ENCODE measurements around the gene CEP162.
A peak's percentile ranks its signal among the peaks of the same experiment; 100 is the strongest.
"Not testable (repeated sequence)": the region's sequence is repeated elsewhere in the genome, so short reads cannot be mapped to it uniquely, and the experiment has no call there.

CEP162 gene

DNA sequence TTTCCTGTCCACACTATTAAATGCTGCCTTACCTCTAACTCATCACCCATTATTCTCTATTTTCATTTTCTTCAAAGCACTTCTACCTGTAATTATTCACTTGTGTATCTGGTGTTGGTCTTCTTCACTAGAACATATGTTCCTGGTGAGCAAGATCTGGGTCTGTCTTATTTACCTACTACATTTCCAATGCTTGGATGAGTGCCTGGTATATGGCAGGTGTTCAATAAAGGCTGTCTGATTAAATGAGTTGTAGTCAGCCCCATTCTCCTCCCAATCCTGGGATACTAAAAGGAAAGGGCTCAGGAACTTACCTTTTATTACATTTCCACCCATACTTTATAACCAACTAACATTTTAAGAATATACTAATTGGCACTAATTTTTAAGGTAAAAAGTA lies 61.0 kb downstream of the CEP162 start:
- no peak for DNase-seq (ENCODE audit: low read depth, low spot score)
- no peak overlapping the region for H3K27ac ChIP-seq

DNA sequence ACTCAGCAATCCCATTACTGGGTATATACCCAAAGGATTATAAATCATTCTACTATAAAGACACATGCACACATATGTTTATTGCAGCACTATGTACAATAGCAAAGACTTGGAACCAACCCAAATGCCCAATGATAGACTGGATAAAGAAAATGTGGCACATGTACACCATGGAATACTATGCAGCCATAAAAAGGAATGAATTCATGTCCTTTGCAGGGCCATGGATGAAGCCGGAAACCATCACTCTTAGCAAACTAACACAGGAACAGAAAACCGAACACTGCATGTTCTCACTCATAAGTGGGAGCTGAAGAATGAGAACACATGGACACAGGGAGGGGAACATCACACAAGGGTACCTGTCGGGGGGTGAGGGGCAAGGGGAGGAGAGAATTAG lies 63.1 kb downstream of the CEP162 start:
- not testable (repeated sequence) for H3K27ac ChIP-seq; DNase-seq (ENCODE audit: low read depth, low spot score)

DNA sequence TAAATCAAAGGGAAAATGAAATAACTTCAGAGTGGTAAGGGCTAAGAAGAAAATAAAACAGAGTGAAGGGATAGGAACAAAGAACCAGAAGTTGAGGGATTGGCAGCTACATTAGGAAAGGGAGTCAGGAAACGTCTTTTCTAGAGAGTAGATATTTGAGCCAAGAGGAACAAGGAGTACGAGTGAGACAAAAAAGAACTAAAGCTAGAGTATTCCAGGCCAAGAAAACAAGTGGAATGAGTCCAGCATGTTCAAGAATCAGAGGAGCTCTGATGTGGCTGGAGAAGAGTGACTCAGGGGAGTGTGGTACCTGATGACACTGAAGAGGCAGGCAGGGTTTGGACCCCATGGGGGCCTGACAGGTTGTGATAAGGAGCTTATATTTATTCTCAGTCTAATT lies 66.3 kb downstream of the CEP162 start:
- no peak overlapping the region for H3K27ac ChIP-seq

DNA sequence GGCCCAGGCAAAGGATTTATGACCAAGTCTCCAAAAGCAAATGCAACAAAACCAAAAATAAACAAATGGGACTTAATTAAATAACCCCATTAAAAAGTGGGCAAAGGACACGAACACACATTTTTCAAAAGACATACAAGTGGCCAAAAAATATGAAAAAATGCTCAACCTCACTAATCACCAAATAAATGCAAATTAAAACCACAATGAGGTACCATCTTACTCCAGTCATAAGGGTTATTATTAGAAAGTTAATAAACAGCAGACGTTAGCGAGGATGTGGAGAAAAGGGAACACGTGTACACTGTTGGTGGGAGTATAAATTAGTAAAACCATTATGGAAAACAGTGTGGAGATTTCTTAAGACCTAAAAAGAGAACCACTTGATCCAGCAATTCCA lies 71.1 kb downstream of the CEP162 start:
- DNase-seq (ENCODE audit: low read depth, low spot score) = no peak
- no peak overlapping the region for H3K27ac ChIP-seq

More for the DNA sequence above, 66.3 kb downstream of the CEP162 start:
- no peak for DNase-seq (ENCODE audit: low read depth, low spot score)

DNA sequence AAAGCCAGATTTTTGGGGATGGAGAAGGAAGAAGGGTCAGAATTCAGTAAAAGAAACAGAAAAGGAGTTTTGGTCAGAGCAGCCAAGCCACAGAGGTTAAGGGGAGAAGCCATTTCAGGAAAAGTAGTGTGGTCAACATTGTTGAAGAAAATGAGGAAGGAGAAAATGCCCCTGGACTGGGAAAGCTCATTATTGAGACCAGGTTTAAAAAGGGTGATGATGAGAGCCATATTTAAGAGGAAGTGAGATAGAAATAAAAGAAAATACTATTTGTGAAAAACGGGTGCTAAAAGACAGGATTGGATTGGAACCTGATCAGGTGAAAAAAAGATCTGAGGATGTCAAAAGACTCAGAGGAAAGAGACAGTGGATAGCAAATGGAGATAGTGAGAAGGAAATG lies 75.8 kb downstream of the CEP162 start:
- DNase-seq (ENCODE audit: low read depth, low spot score) = no peak
- H3K27ac ChIP-seq = no peak overlapping the region

DNA sequence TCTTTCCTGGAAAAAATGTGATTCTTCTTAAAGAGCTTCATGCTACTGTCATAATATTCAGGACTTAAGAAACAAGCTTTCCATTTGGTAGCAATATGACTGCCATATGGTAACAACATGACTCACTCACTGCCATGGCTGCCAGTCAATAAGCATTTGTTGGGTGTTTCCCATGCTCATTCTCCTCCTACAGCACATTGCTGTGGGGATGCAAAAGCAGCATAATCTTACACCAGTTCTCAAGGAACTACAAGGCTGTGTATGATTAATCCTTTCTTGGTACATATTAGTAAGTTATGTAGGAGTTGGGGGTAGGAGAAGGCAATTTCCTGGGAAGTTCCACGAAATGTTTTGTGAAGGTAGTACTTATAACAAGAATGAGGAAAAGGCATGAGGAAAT lies 76.7 kb downstream of the CEP162 start:
- H3K27ac ChIP-seq = no peak overlapping the region
- peak; percentile 34 for DNase-seq (ENCODE audit: low read depth, low spot score)

DNA sequence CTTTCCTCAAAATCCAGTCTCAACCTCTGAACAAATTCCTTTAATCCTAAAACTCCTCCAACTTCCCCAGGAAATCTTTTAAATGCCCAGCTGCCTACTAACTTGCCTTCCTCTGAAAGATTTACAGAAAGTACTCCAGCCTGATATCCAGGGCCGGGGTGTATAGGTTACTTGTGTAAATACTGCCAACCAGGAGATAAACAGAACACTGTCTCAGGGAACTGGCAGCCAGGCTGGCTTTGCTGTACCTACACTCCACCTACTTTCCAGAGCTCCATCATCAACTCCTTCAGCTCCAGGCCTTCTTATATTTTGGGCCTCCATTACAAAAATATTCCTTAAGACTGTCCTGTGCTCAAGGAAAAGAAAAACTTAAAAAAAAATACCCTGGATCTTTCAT lies 85.9 kb downstream of the CEP162 start:
- no peak for DNase-seq (ENCODE audit: low read depth, low spot score)
- no peak overlapping the region for H3K27ac ChIP-seq

DNA sequence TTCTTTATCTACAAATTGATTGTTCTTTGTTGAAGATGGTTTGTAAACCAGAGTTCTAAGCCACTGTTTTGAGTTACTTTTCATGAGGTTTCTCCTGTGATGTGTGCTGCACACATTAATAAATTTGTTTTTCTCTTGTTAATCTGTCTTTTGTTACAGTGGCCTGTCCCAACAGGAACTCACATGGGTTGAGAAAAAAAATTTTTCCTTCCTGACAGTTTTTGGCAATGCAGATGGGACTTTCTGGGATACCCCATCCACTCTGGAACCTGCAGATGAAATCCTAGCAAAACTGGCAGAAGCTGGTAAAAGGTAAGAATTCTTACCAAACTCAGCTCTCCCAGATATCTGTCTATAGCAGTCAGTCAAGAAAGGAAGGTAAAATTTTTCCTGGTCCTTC lies 88.1 kb downstream of the CEP162 start:
- no peak for DNase-seq (ENCODE audit: low read depth, low spot score)
- H3K27ac ChIP-seq = no peak overlapping the region

DNA sequence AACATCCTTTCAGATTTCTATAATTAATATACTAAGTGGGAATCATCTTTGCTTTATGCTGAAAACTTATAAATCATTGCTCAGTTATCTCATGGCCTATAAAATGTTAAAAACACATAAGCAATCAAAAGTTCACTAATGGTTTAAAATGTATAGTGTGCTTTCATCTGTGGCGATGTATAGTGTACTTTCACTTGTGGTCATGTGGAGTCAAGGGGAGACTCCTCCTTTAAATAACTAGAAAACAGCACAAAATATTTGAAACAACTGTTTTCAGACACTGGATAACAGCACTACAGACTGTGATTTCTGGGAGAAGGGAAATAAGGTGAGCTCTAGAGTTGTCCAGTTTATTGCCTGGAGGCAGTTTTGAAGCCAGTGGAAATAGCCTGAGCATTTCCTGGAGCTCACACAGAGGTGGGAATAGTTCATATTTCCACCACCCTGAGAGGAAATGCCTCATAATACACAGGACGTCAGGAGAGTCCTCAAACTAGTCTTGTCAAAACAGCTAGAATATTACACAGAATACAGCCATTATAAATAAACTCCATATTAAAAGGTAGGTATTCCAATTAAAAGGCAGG lies 89.4 kb downstream of the CEP162 start:
- H3K27ac ChIP-seq = no peak overlapping the region
- no peak for DNase-seq (ENCODE audit: low read depth, low spot score)

DNA sequence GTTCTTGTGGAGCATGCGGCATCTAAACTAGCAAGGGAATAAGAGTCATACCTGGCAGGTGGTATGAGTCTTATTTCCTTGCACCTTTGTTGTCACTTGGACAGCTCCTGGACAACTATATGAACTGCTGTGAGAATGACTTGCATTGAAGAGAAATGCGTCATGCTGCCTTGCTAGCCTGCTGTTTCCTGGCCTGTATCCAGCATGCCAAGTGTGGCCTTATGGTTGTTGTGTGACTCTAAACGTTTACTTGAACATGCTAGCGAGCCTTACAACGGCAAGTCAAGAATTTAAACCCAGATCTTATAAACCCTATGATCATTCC lies 90.4 kb downstream of the CEP162 start:
- H3K27ac ChIP-seq = no peak overlapping the region
- no peak for DNase-seq (ENCODE audit: low read depth, low spot score)

DNA sequence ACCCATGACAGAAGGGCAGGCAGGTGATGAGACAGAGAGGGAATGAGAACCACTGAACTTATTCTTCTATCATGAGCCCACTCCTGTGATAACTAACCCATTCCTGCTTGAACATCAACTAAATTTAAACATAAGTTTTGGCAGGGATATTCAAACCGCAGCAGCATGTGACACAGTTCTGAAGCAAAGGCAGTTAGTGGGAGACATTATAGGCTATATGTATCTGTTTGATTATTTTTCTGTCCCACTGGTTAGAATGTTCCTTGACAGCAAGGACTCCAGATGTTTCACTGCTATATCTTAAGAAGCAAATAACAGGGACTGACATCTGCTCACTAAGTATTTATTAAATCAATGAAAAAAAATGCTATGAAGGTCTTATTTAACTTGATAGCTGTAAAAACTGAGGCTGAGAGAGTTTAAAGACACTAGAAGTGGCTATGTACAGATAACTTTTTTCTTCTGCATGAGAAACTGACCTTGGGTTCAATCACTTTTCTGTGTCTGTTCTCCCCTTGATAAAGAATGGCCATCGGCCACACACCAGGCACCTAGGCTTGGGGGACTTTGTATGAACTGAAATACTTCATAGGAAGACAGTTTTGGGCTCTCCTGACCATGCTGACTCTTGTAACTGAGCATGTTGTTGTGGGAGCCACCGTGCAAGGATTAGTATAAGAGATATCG lies 90.9 kb downstream of the CEP162 start:
- no peak for DNase-seq (ENCODE audit: low read depth, low spot score)

DNA sequence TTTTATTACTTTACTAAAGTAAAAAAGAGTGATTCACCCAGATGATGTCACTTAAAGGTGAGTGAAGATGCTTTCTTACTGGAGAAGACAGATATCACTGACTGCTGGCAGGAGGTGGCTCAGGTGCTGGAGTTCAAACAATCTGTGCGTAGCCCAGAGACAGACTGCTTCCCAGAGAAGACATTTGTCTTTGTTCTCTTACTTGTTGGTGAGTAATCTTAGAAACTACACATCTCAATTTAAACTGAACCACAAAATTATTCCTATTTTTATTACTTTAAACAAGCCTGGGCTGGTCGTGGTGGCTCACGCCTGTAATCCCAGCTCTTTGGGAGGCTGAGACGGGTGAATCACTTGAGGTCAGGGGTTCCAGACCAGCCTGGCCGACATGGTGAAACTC lies 92.2 kb downstream of the CEP162 start:
- DNase-seq (ENCODE audit: low read depth, low spot score) = peak; percentile 52
- H3K27ac ChIP-seq = peak overlapping the region; percentile 25

More for the DNA sequence above, 90.9 kb downstream of the CEP162 start:
- H3K27ac ChIP-seq = no peak overlapping the region

DNA sequence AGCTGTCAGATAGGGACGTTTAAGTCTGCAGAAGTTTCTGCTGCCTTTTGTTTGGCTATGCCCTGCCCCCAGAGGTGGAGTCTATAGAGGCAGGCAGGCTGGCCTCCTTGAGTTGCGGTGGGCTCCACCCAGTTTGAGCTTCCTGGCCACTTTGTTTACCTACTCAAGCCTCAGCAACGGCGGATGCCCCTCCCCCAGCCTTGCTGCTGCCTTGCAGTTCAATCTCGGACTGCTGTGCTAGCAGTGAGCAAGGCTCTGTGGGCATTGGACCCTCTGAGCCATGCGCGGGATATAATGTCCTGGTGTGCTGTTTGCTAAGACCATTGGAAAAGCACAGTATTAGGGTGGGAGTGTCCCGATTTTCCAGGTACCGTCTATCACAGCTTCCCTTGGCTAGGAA lies 94.1 kb downstream of the CEP162 start:
- DNase-seq (ENCODE audit: low read depth, low spot score) = not testable (repeated sequence)

DNA sequence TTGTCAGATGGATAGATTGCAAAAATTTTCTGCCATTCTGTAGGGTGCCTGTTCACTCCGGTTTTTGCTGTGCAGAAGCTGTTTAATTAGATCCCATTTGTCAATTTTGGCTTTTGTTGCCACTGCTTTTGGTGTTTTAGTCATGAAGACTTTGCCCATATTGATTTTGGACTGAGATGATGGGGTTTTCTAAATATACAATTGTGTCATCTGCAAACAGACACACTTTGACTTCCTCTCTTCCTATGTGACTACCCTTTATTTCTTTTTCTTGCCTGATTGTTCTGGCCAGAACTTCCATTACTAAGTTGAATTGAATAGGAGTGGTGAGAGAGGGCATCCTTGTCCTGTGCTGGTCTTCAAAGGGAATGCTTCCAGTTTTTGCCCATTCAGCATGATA lies 97.9 kb downstream of the CEP162 start:
- not testable (repeated sequence) for H3K27ac ChIP-seq; DNase-seq (ENCODE audit: low read depth, low spot score)

More for the DNA sequence above, 94.1 kb downstream of the CEP162 start:
- H3K27ac ChIP-seq = not testable (repeated sequence)

DNA sequence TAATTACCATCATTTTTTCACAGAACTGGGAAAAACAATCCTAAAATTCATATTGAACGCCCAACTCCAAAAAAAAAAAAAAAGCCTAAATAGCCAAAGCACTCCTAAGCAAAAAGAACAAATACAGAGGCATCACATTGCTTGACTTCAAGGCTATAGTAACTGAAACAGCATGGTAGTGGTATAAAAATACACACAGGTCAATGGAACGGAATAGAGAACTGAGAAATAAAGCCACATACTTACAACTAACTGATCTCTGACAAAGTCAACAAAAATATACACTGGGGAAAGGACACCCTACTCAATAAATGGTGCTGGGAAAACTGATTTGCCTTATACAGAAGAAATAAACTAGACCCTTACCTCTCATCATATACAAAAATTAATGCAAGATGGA lies 104.3 kb downstream of the CEP162 start:
- DNase-seq (ENCODE audit: low read depth, low spot score) = no peak
- H3K27ac ChIP-seq = no peak overlapping the region

DNA sequence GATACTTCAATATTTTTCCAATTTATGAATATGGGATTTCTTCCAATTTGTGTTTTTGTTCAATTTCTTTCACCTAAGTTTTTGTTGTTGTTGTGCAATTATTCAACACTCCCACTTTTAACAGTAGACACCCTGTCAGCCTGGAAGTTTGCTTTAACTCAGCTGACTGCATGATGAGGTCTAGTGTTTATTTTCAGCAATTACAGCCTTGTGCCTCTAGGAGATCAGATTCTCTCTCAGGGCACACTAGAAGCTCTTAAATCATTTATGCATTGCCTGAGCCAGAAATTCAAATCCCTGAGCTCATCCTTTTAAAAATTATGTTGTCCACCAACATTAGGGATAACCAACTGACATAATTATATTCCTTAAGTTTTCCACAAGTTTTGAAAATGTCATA lies 108.2 kb downstream of the CEP162 start:
- H3K27ac ChIP-seq = no peak overlapping the region
- DNase-seq (ENCODE audit: low read depth, low spot score) = no peak

DNA sequence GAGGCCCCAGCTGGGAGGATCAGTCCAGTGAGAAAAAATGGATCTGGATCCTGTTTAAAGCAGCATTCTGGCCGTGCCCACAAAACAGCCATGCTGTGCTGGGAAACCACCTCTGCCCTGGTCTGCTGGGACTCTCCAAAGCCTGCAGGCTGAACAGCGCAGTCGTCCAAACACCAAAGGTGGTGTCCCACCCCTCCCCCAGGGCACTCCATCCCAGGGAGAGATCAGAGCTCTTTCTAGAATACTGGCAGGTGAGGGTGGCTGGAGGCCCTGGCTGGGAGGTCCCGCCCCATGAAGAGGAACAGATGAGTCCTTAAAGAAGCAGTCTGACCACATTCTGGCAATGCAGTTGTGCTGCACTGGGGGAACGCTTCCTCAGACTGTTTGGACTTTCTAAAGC lies 109.3 kb downstream of the CEP162 start:
- H3K27ac ChIP-seq = no peak overlapping the region
- no peak for DNase-seq (ENCODE audit: low read depth, low spot score)

DNA sequence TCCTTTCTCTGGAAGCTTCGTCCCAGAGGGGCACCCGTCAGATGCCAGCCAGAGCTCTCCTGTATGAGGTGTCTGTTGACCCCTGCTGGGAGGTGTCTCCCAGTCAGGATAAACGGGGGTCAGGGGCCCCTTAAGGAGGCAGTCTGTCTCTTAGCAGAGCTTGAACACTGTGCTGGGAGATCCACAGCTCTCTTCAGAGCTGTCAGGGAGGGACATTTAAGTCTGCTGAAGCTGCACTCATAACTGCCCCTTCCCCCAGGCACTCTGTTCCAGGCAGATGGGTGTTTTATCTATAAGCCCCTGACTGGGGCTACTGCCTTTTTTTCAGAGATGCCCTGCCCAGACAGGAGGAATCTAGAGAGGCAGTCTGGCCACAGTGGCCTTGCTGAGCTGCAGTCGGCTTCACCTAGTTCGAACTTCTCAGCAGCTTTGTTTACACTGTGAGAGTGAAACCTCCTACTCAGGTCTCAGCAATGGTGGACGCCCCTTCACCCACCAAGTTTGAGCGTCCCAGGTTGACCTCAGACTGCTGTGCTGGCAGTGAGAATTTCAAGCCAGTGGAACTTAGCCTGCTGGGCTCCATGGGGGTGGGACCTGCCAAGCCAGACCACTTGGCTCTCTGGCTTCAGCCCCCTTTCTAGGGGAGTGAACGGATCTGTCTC lies 112.4 kb downstream of the CEP162 start:
- not testable (repeated sequence) for DNase-seq (ENCODE audit: low read depth, low spot score); H3K27ac ChIP-seq

DNA sequence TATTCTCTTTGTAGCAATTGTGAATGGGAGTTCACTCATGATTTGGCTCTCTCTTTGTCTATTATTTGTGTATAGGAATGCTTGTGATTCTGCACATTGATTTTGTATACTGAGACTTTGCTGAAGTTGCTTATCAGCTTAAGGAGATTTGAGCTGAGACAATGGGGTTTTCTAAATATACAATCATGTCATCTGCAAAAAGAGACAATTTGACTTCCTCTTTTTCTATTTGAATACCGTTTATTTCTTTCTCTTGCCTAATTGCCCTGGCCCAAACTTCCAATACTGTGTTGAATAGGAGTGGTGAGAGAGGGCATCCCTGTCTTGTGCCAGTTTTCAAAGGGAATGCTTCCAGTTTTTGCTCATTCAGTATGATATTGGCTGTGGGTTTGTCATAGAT lies 116.1 kb downstream of the CEP162 start:
- DNase-seq (ENCODE audit: low read depth, low spot score); H3K27ac ChIP-seq: not testable (repeated sequence)

DNA sequence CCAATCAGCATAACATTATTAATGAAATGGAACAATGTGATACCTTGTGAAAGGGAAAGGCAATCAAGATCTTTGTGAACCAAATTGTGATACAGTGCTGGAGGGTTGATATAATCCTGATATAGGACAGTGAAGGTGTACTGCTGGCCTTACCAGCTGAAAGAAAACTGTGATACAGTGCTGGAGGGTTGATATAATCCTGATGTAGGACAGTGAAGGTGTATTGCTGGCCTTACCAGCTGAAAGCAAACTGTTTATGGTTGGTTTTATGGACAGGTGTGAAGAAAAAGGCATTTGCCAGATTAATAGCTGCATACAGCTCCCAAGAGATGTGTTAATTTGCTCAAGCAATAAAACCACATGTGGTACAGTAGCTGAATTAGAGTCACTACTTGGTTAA lies 119.9 kb downstream of the CEP162 start:
- H3K27ac ChIP-seq = no peak overlapping the region
- no peak for DNase-seq (ENCODE audit: low read depth, low spot score)

DNA sequence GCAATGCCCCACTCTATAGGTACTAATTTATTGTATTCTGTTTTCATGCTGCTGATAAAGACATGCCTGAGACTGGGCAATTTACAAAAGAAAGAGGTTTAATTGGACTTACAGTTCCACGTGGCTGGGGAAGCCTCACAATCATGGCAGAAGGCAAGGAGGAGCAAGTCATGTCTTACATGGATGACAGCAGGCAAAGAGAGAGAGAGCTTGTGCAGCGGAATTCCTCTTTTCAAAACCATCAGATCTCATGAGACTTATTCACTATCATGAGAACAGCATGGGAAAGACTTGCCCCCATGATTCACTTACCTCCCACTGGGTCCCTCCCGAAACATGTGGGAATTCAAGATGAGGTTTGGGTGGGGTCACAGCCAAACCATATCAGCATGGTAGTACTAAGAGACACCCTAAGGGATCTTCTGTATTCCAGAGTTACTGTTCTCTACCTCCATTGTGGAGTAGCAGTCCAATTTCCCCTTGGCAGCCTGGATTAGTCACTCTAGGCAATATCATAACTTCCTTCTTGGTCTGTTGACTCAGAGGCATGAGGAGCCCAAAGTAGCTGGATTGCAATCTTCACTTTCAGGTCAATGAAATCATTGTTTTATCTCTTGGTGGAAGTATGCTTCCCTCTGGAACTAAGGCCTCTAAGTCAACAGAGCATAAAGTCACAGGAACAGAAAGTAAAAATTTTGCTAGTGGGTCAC lies 122.1 kb downstream of the CEP162 start:
- H3K27ac ChIP-seq = peak overlapping the region; percentile 33
- peak; percentile 52 for DNase-seq (ENCODE audit: low read depth, low spot score)
